Measurements from ENCODE around the gene MAGEA2. TPM values are rescaled to one million over a fixed set of nuclear protein-coding genes. Genes with fewer than 3 reads are reported as not detected.

Gene MAGEA2
- total and polyA plus RNA-seq, 9 of the 15 experiments (the other 6 are each of a cell fraction or from before 2014, with no cell fraction given), result 18.6 to 48.5 (median 37.1) TPM

DNA sequence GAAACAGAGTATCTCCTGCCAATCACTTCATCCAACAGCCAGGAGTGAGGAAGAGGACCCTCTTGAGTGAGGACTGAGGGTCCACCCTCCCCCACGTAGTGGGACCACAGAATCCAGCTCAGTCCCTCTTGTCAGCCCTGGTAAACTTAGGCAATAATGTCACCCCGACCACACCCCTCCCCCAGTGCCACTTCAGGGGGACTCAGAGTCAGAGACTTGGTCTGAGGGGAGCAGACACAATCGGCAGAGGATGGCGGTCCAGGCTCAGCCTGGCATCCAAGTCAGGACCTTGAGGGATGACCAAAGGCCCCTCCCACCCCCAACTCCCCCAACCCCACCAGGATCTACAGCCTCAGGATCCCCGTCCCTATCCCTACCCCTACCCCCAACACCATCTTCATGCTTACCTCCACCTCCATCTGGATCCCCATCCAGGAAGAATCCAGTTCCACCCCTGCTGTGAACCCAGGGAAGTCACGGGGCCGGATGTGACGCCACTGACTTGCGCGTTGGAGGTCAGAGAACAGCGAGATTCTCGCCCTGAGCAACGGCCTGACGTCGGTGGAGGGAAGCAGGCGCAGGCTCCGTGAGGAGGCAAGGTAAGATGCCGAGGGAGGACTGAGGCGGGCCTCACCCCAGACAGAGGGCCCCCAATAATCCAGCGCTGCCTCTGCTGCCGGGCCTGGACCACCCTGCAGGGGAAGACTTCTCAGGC is 20.2 kb downstream of the MAGEA2 start, which contains the start of the genes CSAG1 and MAGEA12:
Gene CSAG1, minus strand, starts transcription at position 461 of the 715 bp plus-strand sequence. CDS start 1,261 bp downstream, outside the sequence.
Gene MAGEA12, plus strand, starts transcription at position 497 of the 715 bp plus-strand sequence. CDS start 2,405 bp downstream, outside the sequence.
- H3K27me3 ChIP-seq (ENCODE audit: control insufficient read depth in 2 of 2, insufficient read depth in 2 of 2, low read length in 2 of 2), result no peaks in the 10 kb centered on the region
- WGBS (ENCODE audit: insufficient coverage, low coverage, missing lambda C conversion rate), result 3% methylated on average over 7 of the region's 21 CpGs
- H2AFZ ChIP-seq (ENCODE audit: low read depth, low read length), result peak within 1 kb of the TSS; percentile 69
- H3K4me3 ChIP-seq, result peak within 1 kb of the TSS; percentile 77
- POLR2A ChIA-PET, result interaction anchor here (0.6 to 0.7 kb wide), 2 partner anchors 899 to 1818 kb away, joined by 3 read pairs; no protein-coding TSS in a partner anchor
- BruUV-seq (replicated peaks), result no TSS peak
- peaks cover 0 to 5% of the 10 kb centered on the region in 2 experiments; a peak in 2 of 5 replicates for H3K4me1 ChIP-seq (replicated peaks in 1 of 2; ENCODE audit: control insufficient read depth in 2 of 2, insufficient read depth in 2 of 2, low read length in 2 of 2)
- DNase-seq (ENCODE audit: extremely low read depth in 1 of 4, low spot score in 3 of 4) (peak; percentile 75 to 91 (median 80)), ATAC-seq (peak; percentile 92), FAIRE-seq (peak; percentile 78)
- in situ Hi-C loops (cut with MboI) (no loop called here), intact Hi-C loops (cut with micrococcal nuclease) (no loop called here)
- no peaks in the 10 kb centered on the region for H4K20me1 ChIP-seq (replicated peaks; ENCODE audit: control insufficient read depth, insufficient read depth, low read length)
- no peaks in the 10 kb centered on the region for H3K9me1 ChIP-seq (ENCODE audit: control insufficient read depth, insufficient read depth, low read length)
- peak within 1 kb of the TSS; percentile 92 for H3K4me2 ChIP-seq (ENCODE audit: insufficient read depth, low read length)
- H3K79me2 ChIP-seq (ENCODE audit: control insufficient read depth, insufficient read depth, low read length), result peaks cover 48% of the 10 kb centered on the region
- H3K9ac ChIP-seq (ENCODE audit: insufficient read depth in 1 of 2, low read depth in 2 of 2, low read length in 2 of 2), result peak within 1 kb of the TSS; percentile 89 to 95
- H3K36me3 ChIP-seq (ENCODE audit: control insufficient read depth, insufficient read depth, low read length), result peaks cover 30% of the 10 kb centered on the region
- peak within 1 kb of the TSS; percentile 79 for H3K27ac ChIP-seq (ENCODE audit: extremely low read depth, low read depth, low read length)
- CTCF ChIA-PET (ENCODE audit: low intra/inter-chr PET ratio), result no interaction called here
- no peaks in the 10 kb centered on the region for H3K9me3 ChIP-seq (replicated peaks; ENCODE audit: control insufficient read depth, insufficient read depth, low read depth, low read length)
- TF ChIP-seq GABPB1 (CRISPR knock-in tag; IDR thresholded peaks at IDR 0.05) (peak; percentile 89), KDM5B (IDR thresholded peaks at IDR 0.05; ENCODE audit: insufficient replicate concordance, low read depth, low read length) (peak; percentile 38), ZNF253 (CRISPR knock-in tag; conservative IDR thresholded peaks at IDR 0.05) (no peak), BHLHE40 (IDR thresholded peaks at IDR 0.05; ENCODE audit: low read length) (peak; percentile 89), RCOR1 (IDR thresholded peaks at IDR 0.05; ENCODE audit: borderline replicate concordance in 1 of 2, low read depth in 2 of 2, low read length in 2 of 2) (peak in 1 of 2 experiments; percentile 40; a peak in 1 of 4 replicates), JUND (IDR thresholded peaks at IDR 0.05; ENCODE audit: borderline replicate concordance, low read depth, low read length) (peak; percentile 66), JUND (tag; IDR thresholded peaks at IDR 0.05; ENCODE audit: borderline replicate concordance, low read depth, low read length) (no peak; the same call in 2 of the 3 replicates), CBX2 (IDR thresholded peaks at IDR 0.05; ENCODE audit: insufficient read depth, low read length, poor library complexity, severe bottlenecking) (no peak), ZZZ3 (IDR thresholded peaks at IDR 0.05) (no peak), NR2C2 (CRISPR knock-in tag; IDR thresholded peaks at IDR 0.05) (peak; percentile 87), NR2C2 (tag; IDR thresholded peaks at IDR 0.05) (peak; percentile 95), POLR2A (conservative IDR thresholded peaks at IDR 0.05) (0 out of 2 replicates have a peak, but pooled peaks have one; percentile 29), GATAD2A (IDR thresholded peaks at IDR 0.05) (no peak), ZNF23 (CRISPR knock-in tag; IDR thresholded peaks at IDR 0.05) (no peak), BACH1 (tag; IDR thresholded peaks at IDR 0.05) (no peak), CREM (IDR thresholded peaks at IDR 0.05; ENCODE audit: low read depth) (peak; percentile 97)
- TF ChIP-seq, protein P1, sequence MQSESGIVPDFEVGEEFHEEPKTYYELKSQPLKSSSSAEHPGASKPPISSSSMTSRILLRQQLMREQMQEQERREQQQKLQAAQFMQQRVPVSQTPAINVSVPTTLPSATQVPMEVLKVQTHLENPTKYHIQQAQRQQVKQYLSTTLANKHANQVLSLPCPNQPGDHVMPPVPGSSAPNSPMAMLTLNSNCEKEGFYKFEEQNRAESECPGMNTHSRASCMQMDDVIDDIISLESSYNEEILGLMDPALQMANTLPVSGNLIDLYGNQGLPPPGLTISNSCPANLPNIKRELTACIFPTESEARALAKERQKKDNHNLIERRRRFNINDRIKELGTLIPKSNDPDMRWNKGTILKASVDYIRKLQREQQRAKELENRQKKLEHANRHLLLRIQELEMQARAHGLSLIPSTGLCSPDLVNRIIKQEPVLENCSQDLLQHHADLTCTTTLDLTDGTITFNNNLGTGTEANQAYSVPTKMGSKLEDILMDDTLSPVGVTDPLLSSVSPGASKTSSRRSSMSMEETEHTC (IDR thresholded peaks at IDR 0.05), result peak; percentile 18; the same call in 1 of the 2 replicates
- TF ChIP-seq, protein P2, sequence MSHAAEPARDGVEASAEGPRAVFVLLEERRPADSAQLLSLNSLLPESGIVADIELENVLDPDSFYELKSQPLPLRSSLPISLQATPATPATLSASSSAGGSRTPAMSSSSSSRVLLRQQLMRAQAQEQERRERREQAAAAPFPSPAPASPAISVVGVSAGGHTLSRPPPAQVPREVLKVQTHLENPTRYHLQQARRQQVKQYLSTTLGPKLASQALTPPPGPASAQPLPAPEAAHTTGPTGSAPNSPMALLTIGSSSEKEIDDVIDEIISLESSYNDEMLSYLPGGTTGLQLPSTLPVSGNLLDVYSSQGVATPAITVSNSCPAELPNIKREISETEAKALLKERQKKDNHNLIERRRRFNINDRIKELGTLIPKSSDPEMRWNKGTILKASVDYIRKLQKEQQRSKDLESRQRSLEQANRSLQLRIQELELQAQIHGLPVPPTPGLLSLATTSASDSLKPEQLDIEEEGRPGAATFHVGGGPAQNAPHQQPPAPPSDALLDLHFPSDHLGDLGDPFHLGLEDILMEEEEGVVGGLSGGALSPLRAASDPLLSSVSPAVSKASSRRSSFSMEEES (CRISPR knock-in tag; IDR thresholded peaks at IDR 0.05), result 0 out of 2 replicates have a peak, but pooled peaks have one; percentile 1
